ENCODE measurements around the gene FANCM.

Gene FANCM

DNA sequence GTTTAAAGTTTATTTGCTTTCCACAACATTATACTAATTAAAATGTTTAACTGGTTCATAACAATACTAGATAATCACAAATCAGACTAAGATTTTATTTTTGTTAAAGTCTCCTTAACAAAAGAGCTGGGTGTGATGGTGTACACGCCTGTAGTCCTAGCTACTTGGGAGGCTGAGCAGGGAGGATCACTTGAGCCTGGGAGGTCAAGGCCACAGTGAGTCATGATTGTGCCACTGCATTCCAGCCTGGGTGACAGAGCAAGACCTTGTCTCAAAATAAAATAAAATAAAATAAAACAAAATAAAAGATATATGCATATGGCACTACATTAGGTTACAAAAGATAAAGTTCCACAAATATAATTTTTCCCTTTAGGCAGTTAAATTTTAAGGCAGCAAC, 111.7 kb downstream of the FANCM start:
- DNase-seq = no peak

DNA sequence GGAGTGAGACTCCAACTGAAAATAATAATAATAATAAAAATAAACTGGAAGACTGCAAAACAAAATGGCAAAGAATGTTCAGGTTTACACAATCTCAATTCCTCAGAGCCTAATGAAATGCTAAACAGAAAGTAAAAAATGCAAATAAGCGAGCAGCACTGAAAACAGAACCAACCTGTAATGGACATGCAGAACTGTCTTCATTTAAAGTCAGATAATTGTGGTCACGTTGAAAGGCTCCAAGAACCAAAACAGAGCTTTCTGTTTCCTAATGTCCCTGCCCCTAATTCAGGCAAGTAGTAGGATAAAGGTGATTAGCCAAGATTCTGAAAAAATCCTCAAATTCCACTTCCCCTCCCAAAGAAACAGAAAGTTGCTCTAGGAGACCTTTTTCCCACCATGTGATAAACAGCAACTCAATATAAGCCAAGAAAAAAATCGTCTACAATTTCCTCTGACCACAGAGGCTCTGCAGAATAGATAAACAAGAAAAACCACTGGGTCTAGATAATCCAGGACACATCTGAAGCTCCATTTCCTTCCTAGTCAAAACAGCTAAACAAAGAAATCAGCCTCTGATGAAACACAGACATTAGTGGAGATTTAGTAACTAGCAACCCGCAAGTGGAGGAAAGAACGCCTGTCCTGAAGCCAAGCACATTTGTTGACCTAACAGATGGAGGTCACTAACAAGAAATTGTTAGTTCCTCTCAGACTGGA, 114.3 kb downstream of the FANCM start:
- DNase-seq = no peak
